HEK293 (cell line): ENCODE results near the gene RAD23B.

Experiments
- CTCF ChIA-PET: fragments of 350-600 bp; formaldehyde crosslinking; extraction: SDS; loops from one replicate; lab custom pipeline; 2021; ENCODE audit warnings: antibody characterized with exemption; lab: Yijun Ruan, JAX
- POLR2A ChIA-PET: fragments of 300-600 bp; formaldehyde crosslinking; extraction: SDS; loops from one replicate; lab custom pipeline; 2020; ENCODE audit warnings: antibody characterized with exemption, inconsistent platforms; lab: Yijun Ruan, JAX
- H3K27ac ChIP-seq: fragments of 200-500 bp; sonication (Bioruptor generic); 2 replicates; pipeline ENCODE4 v1.5.1; 2014; ENCODE audit warnings: low read depth, low read length, control low read depth, inconsistent platforms; ENCODE audit errors: extremely low read depth
- H3K36me3 ChIP-seq, 2 experiments: fragments of 200-500 bp in 1 of 2; sonication (Bioruptor generic) in 1 of 2; 1 replicate in 1 of 2; 2 replicates in 1 of 2; pipeline ENCODE4 v1.5.1; 2014 to 2017; ENCODE audit warnings: inconsistent platforms in 2 of 2, low read length in 2 of 2; ENCODE audit not compliant: control insufficient read depth in 2 of 2, insufficient read depth in 1 of 2
- H3K4me1 ChIP-seq: fragments of 200-500 bp; sonication (Bioruptor generic); 2 replicates; pipeline ENCODE4 v1.5.1; 2014; ENCODE audit warnings: mild to moderate bottlenecking, low read length, inconsistent platforms; ENCODE audit not compliant: control insufficient read depth, insufficient read depth
- H3K4me3 ChIP-seq: 2 replicates; pipeline ENCODE4 v1.5.1; 2011; ENCODE audit warnings: low read depth, mild to moderate bottlenecking, control low read depth, low read length, moderate library complexity
- H3K9me3 ChIP-seq: fragments of 200-500 bp; sonication (Bioruptor generic); 2 replicates; pipeline ENCODE4 v1.5.1; 2014; ENCODE audit warnings: low read depth, low read length, inconsistent platforms; ENCODE audit not compliant: control insufficient read depth, insufficient read depth
- ATF2 ChIP-seq: fragments of 450-650 bp; formaldehyde crosslinking; IDR thresholded peaks from 2 replicates; pipeline ENCODE4 v1.5.1; 2016; ENCODE audit warnings: missing biosample characterization, missing genetic modification characterization, low read depth
- HOXC10 ChIP-seq: sonication (generic); formaldehyde crosslinking; IDR thresholded peaks from 2 replicates; pipeline ENCODE4 v1.8.1; 2023; ENCODE audit warnings: mild to moderate bottlenecking, missing genetic modification reagents
- MYNN ChIP-seq: fragments of 450-650 bp; formaldehyde crosslinking; IDR thresholded peaks from 2 replicates; pipeline ENCODE4 v1.5.1; 2016; ENCODE audit warnings: missing biosample characterization, missing genetic modification characterization, borderline replicate concordance
- PBX3 ChIP-seq: sonication (generic); formaldehyde crosslinking; IDR thresholded peaks from 2 replicates; pipeline ENCODE4 v1.8.1; 2022; ENCODE audit warnings: mild to moderate bottlenecking, moderate library complexity, missing genetic modification reagents
- SETDB1 ChIP-seq: IDR thresholded peaks from one replicate; pipeline ENCODE4 v1.6.1; 2017; ENCODE audit warnings: mild to moderate bottlenecking, low read length, moderate library complexity, mixed read lengths; ENCODE audit not compliant: insufficient read length
- SP3 ChIP-seq: fragments of 450-650 bp; formaldehyde crosslinking; IDR thresholded peaks from 2 replicates; pipeline ENCODE4 v1.5.1; 2016; ENCODE audit warnings: missing biosample characterization, missing genetic modification characterization
- WT1 ChIP-seq: fragments of 450-650 bp; formaldehyde crosslinking; IDR thresholded peaks from 2 replicates; pipeline ENCODE4 v1.5.1; 2016; ENCODE audit warnings: missing biosample characterization, missing genetic modification characterization
- YY2 ChIP-seq: fragments of 450-650 bp; formaldehyde crosslinking; IDR thresholded peaks from 2 replicates; pipeline ENCODE4 v1.5.1; 2016; ENCODE audit warnings: missing biosample characterization, missing genetic modification characterization
- ZBTB17 ChIP-seq: fragments of 450-650 bp; formaldehyde crosslinking; IDR thresholded peaks from 2 replicates; pipeline ENCODE4 v1.5.1; 2016; ENCODE audit warnings: missing biosample characterization, missing genetic modification characterization
- ZBTB49 ChIP-seq: fragments of 450-650 bp; formaldehyde crosslinking; IDR thresholded peaks from 2 replicates; pipeline ENCODE4 v1.5.1; 2016; ENCODE audit warnings: missing biosample characterization, missing genetic modification characterization, low read depth
- ZBTB6 ChIP-seq: fragments of 450-650 bp; formaldehyde crosslinking; IDR thresholded peaks from 2 replicates; pipeline ENCODE4 v1.5.1; 2017; ENCODE audit warnings: missing biosample characterization, missing genetic modification characterization
- ZEB2 ChIP-seq: fragments of 450-650 bp; formaldehyde crosslinking; IDR thresholded peaks from 2 replicates; pipeline ENCODE4 v1.5.1; 2016; ENCODE audit warnings: missing biosample characterization, missing genetic modification characterization
- ZIC2 ChIP-seq: fragments of 450-650 bp; formaldehyde crosslinking; IDR thresholded peaks from 2 replicates; pipeline ENCODE4 v1.5.1; 2016; ENCODE audit warnings: missing biosample characterization, missing genetic modification characterization
- ZNF2 ChIP-seq: fragments of 450-650 bp; formaldehyde crosslinking; IDR thresholded peaks from 2 replicates; pipeline ENCODE4 v1.5.1; 2016; ENCODE audit warnings: missing biosample characterization, missing genetic modification characterization
- ZNF266 ChIP-seq: fragments of 450-650 bp; formaldehyde crosslinking; IDR thresholded peaks from 2 replicates; pipeline ENCODE4 v1.5.1; 2016; ENCODE audit warnings: missing biosample characterization, missing genetic modification characterization, low read depth
- ZNF280C ChIP-seq: fragments of 450-650 bp; formaldehyde crosslinking; IDR thresholded peaks from 2 replicates; pipeline ENCODE4 v1.5.1; 2016; ENCODE audit warnings: missing biosample characterization, missing genetic modification characterization
- ZNF302 ChIP-seq: fragments of 450-650 bp; formaldehyde crosslinking; IDR thresholded peaks from 2 replicates; pipeline ENCODE4 v1.5.1; 2016; ENCODE audit warnings: missing biosample characterization, missing genetic modification characterization, low read depth
- ZNF311 ChIP-seq: fragments of 450-650 bp; formaldehyde crosslinking; IDR thresholded peaks from 2 replicates; pipeline ENCODE4 v1.5.1; 2017; ENCODE audit warnings: missing biosample characterization, missing genetic modification characterization, borderline replicate concordance
- ZNF433 ChIP-seq: fragments of 450-650 bp; formaldehyde crosslinking; IDR thresholded peaks from 2 replicates; pipeline ENCODE4 v1.5.1; 2016; ENCODE audit warnings: missing biosample characterization, missing genetic modification characterization, low read depth
- ZNF449 ChIP-seq: fragments of 450-650 bp; formaldehyde crosslinking; IDR thresholded peaks from 2 replicates; pipeline ENCODE4 v1.5.1; 2017; ENCODE audit warnings: missing biosample characterization, mild to moderate bottlenecking, missing genetic modification characterization, moderate library complexity
- ZNF501 ChIP-seq: fragments of 450-650 bp; formaldehyde crosslinking; IDR thresholded peaks from 2 replicates; pipeline ENCODE4 v1.5.1; 2016; ENCODE audit warnings: missing biosample characterization, missing genetic modification characterization
- ZNF624 ChIP-seq: fragments of 450-650 bp; formaldehyde crosslinking; IDR thresholded peaks from 2 replicates; pipeline ENCODE4 v1.5.1; 2017; ENCODE audit warnings: missing biosample characterization, missing genetic modification characterization
- ZNF645 ChIP-seq: fragments of 450-650 bp; formaldehyde crosslinking; IDR thresholded peaks from 2 replicates; pipeline ENCODE4; 2016; ENCODE audit warnings: missing biosample characterization, missing genetic modification characterization
- ZNF707 ChIP-seq: fragments of 450-650 bp; formaldehyde crosslinking; IDR thresholded peaks from 2 replicates; pipeline ENCODE4 v1.5.1; 2016; ENCODE audit warnings: missing biosample characterization, missing genetic modification characterization
- ZNF76 ChIP-seq: fragments of 450-650 bp; formaldehyde crosslinking; IDR thresholded peaks from 2 replicates; pipeline ENCODE4; 2016; ENCODE audit warnings: low read depth, missing biosample characterization, missing genetic modification characterization, borderline replicate concordance
- ZNF791 ChIP-seq: fragments of 450-650 bp; formaldehyde crosslinking; IDR thresholded peaks from 2 replicates; pipeline ENCODE4 v1.5.1; 2016; ENCODE audit warnings: missing biosample characterization, missing genetic modification characterization

Gene RAD23B

GRCh38 chr9:107282759-107283622, at the start of gene RAD23B:
TSS of gene RAD23B (plus strand) at chr9:107283279. CDS start at chr9:107283630, 351 bp downstream.
- Histone ChIP-seq H3K4me1 (no peaks in the 10 kb centered on the region; the same call in 1 of the 2 replicates), H3K36me3 (no peaks in the 10 kb centered on the region), H3K9me3 (no peaks in the 10 kb centered on the region), H3K4me3 (peak within 1 kb of the TSS; percentile 96), H3K27ac (peak within 1 kb of the TSS; percentile 96)
- ChIA-PET CTCF (interaction anchor here (0.8 to 2.1 kb wide), 2 partner anchors 13 to 58 kb away, joined by 8 to 14 read pairs; no protein-coding TSS in a partner anchor), POLR2A (interaction anchor here (0.5 to 1.6 kb wide), 7 partner anchors 13 to 207 kb away, joined by 3 to 9 read pairs (median 3); no protein-coding TSS in a partner anchor)
- TF ChIP-seq ZNF707 (tag by site-specific recombination) (no peak), ZNF76 (tag by site-specific recombination) (peak; percentile 38), ZNF624 (no peak), HOXC10 (CRISPR knock-in tag) (no peak), ZNF266 (no peak), SP3 (tag by site-specific recombination) (peak; percentile 90), ZNF311 (no peak), ZBTB17 (tag by site-specific recombination) (0 out of 2 replicates have a peak, but pooled peaks have one; percentile 39), ZNF302 (tag by site-specific recombination) (no peak), MYNN (no peak), YY2 (tag by site-specific recombination) (peak; percentile 88), ZNF433 (tag by site-specific recombination) (no peak), ZBTB49 (no peak), WT1 (tag by site-specific recombination) (0 out of 2 replicates have a peak, but pooled peaks have one; percentile 10), ZIC2 (tag by site-specific recombination) (peak; percentile 22; the same call in 1 of the 2 replicates), ZNF645 (tag by site-specific recombination) (no peak), ZNF501 (no peak), SETDB1 (no peak), ZEB2 (no peak; the same call in 1 of the 2 replicates), ZBTB6 (tag by site-specific recombination) (no peak), ATF2 (tag by site-specific recombination) (no peak), ZNF791 (tag by site-specific recombination) (no peak), ZNF2 (tag by site-specific recombination) (no peak), PBX3 (peak; percentile 70; the same call in 1 of the 2 replicates), ZNF449 (tag by site-specific recombination) (no peak), ZNF280C (tag by site-specific recombination) (no peak)
